ENCODE results near the gene MAP3K7. TPM values are rescaled to one million over a fixed set of nuclear protein-coding genes. Genes with fewer than 3 reads are reported as not detected.

Gene MAP3K7
- total and polyA plus RNA-seq, 2 of the 13 experiments (the other 11 are each of a cell fraction or from before 2014, with no cell fraction given): 24.1 to 24.4 TPM

GRCh38 chr6:90502866-90503407, 83.9 kb downstream of the MAP3K7 start:
- no peaks in the 10 kb centered on the region for H3K27me3 ChIP-seq (ENCODE audit: control insufficient read depth in 1 of 2, insufficient read depth in 2 of 2, low read length in 2 of 2)
- in situ Hi-C loops (cut with HindIII; ENCODE audit: extremely low pct_ligation_motif_present, low pct_unique_long_range_greater_than_20kb): no loop called here
- H2AFZ ChIP-seq (ENCODE audit: low read length): peak overlapping the region; percentile 0
- H3K27ac ChIP-seq (ENCODE audit: extremely low read length, insufficient read depth, low read length): peak overlapping the region; percentile 77
- peak; percentile 88 for FAIRE-seq
- CTCF ChIA-PET (ENCODE audit: low intra/inter-chr PET ratio, low total read pairs): no interaction called here
- no TSS peak for BruUV-seq (replicated peaks)
- DNase-seq (ENCODE audit: low spot score): peak; percentile 93
- no peaks in the 10 kb centered on the region for H3K36me3 ChIP-seq (replicated peaks in 1 of 2; ENCODE audit: control insufficient read depth in 1 of 2, insufficient read depth in 2 of 2, low read length in 2 of 2)
- no peaks in the 10 kb centered on the region for H3K9me3 ChIP-seq (ENCODE audit: low read length)
- H3K9ac ChIP-seq (ENCODE audit: insufficient read depth, low read depth, low read length): peak overlapping the region; percentile 45
- H3K79me2 ChIP-seq (ENCODE audit: insufficient read depth, low read length): no peaks in the 10 kb centered on the region
- H3K4me3 ChIP-seq (replicated peaks in 1 of 3; ENCODE audit: insufficient read depth in 1 of 3, low read depth in 2 of 3, low read length in 3 of 3): no peak overlapping the region
- H3K4me2 ChIP-seq (ENCODE audit: low read depth, low read length): peak overlapping the region; percentile 26; the same call in 1 of the 2 replicates
- peak; percentile 100 for ATAC-seq
- H3K4me1 ChIP-seq (ENCODE audit: insufficient read depth, low read length): peaks cover 24% of the 10 kb centered on the region
- POLR2A ChIA-PET: no interaction called here
- 85% methylated on average over 3 of the region's 3 CpGs for WGBS (ENCODE audit: low lambda C conversion rate)
- H4K20me1 ChIP-seq (ENCODE audit: insufficient read depth, low read length): no peaks in the 10 kb centered on the region
- intact Hi-C loops (cut with micrococcal nuclease; ENCODE audit: unreplicated experiment): loop anchor here (2.0 kb wide), 1 partner anchor 84 kb away; the partner anchor contains the start of gene MAP3K7
- TF ChIP-seq THYN1 (CRISPR knock-in tag; IDR thresholded peaks at IDR 0.05; ENCODE audit: borderline replicate concordance, low read depth) (no peak), SMARCC2 (IDR thresholded peaks at IDR 0.05) (no peak), SIN3B (IDR thresholded peaks at IDR 0.05; ENCODE audit: low read length) (no peak), SUZ12 (IDR thresholded peaks at IDR 0.05; ENCODE audit: low read depth, low read length) (no peak), RCOR2 (CRISPR knock-in tag; IDR thresholded peaks at IDR 0.05) (0 out of 2 replicates have a peak, but pooled peaks have one; percentile 20), PATZ1 (CRISPR knock-in tag; IDR thresholded peaks at IDR 0.05) (peak; percentile 21; the same call in 1 of the 2 replicates), HNRNPH1 (optimal IDR thresholded peaks at IDR 0.05; ENCODE audit: low read depth, low read length) (no peak), SALL1 (CRISPR knock-in tag; IDR thresholded peaks at IDR 0.05) (peak; percentile 33; the same call in 1 of the 2 replicates)
- TF ChIP-seq, protein P1, sequence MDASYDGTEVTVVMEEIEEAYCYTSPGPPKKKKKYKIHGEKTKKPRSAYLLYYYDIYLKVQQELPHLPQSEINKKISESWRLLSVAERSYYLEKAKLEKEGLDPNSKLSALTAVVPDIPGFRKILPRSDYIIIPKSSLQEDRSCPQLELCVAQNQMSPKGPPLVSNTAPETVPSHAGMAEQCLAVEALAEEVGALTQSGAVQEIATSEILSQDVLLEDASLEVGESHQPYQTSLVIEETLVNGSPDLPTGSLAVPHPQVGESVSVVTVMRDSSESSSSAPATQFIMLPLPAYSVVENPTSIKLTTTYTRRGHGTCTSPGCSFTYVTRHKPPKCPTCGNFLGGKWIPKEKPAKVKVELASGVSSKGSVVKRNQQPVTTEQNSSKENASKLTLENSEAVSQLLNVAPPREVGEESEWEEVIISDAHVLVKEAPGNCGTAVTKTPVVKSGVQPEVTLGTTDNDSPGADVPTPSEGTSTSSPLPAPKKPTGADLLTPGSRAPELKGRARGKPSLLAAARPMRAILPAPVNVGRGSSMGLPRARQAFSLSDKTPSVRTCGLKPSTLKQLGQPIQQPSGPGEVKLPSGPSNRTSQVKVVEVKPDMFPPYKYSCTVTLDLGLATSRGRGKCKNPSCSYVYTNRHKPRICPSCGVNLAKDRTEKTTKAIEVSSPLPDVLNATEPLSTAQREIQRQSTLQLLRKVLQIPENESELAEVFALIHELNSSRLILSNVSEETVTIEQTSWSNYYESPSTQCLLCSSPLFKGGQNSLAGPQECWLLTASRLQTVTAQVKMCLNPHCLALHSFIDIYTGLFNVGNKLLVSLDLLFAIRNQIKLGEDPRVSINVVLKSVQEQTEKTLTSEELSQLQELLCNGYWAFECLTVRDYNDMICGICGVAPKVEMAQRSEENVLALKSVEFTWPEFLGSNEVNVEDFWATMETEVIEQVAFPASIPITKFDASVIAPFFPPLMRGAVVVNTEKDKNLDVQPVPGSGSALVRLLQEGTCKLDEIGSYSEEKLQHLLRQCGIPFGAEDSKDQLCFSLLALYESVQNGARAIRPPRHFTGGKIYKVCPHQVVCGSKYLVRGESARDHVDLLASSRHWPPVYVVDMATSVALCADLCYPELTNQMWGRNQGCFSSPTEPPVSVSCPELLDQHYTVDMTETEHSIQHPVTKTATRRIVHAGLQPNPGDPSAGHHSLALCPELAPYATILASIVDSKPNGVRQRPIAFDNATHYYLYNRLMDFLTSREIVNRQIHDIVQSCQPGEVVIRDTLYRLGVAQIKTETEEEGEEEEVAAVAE (CRISPR knock-in tag; IDR thresholded peaks at IDR 0.05; ENCODE audit: borderline replicate concordance): 0 out of 2 replicates have a peak, but pooled peaks have one; percentile 37
- TF ChIP-seq, protein P2, sequence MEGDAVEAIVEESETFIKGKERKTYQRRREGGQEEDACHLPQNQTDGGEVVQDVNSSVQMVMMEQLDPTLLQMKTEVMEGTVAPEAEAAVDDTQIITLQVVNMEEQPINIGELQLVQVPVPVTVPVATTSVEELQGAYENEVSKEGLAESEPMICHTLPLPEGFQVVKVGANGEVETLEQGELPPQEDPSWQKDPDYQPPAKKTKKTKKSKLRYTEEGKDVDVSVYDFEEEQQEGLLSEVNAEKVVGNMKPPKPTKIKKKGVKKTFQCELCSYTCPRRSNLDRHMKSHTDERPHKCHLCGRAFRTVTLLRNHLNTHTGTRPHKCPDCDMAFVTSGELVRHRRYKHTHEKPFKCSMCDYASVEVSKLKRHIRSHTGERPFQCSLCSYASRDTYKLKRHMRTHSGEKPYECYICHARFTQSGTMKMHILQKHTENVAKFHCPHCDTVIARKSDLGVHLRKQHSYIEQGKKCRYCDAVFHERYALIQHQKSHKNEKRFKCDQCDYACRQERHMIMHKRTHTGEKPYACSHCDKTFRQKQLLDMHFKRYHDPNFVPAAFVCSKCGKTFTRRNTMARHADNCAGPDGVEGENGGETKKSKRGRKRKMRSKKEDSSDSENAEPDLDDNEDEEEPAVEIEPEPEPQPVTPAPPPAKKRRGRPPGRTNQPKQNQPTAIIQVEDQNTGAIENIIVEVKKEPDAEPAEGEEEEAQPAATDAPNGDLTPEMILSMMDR (CRISPR knock-in tag; IDR thresholded peaks at IDR 0.05): peak; percentile 31
- TF ChIP-seq, protein P3, sequence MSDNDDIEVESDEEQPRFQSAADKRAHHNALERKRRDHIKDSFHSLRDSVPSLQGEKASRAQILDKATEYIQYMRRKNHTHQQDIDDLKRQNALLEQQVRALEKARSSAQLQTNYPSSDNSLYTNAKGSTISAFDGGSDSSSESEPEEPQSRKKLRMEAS (IDR thresholded peaks at IDR 0.05): peak; percentile 54
- TF ChIP-seq, protein P4, sequence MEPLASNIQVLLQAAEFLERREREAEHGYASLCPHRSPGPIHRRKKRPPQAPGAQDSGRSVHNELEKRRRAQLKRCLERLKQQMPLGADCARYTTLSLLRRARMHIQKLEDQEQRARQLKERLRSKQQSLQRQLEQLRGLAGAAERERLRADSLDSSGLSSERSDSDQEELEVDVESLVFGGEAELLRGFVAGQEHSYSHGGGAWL (CRISPR knock-in tag; IDR thresholded peaks at IDR 0.05): no peak
- TF ChIP-seq, protein P5, sequence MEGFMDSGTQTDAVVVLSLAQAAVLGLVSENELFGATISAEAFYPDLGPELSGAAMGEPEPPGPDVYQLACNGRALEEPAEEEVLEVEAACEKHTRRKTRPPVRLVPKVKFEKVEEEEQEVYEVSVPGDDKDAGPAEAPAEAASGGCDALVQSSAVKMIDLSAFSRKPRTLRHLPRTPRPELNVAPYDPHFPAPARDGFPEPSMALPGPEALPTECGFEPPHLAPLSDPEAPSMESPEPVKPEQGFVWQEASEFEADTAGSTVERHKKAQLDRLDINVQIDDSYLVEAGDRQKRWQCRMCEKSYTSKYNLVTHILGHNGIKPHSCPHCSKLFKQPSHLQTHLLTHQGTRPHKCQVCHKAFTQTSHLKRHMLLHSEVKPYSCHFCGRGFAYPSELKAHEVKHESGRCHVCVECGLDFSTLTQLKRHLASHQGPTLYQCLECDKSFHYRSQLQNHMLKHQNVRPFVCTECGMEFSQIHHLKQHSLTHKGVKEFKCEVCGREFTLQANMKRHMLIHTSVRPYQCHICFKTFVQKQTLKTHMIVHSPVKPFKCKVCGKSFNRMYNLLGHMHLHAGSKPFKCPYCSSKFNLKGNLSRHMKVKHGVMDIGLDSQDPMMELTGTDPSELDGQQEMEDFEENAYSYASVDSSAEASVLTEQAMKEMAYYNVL (CRISPR knock-in tag; IDR thresholded peaks at IDR 0.05; ENCODE audit: borderline replicate concordance): peak; percentile 36; the same call in 1 of the 2 replicates
